ENCODE data around the gene CHST9.

The CHST9 gene

GRCh38 chr18:27075828-27076227 is 109.3 kb downstream of the CHST9 start:
- no peak for DNase-seq (ENCODE audit: extremely low spot score)
- ChIA-PET POLR2A (no interaction called here), CTCF (no interaction called here)
- TF ChIP-seq FOXM1 (IDR thresholded peaks at IDR 0.05; ENCODE audit: borderline replicate concordance) = no peak
- peak; percentile 87 for TF ChIP-seq PKNOX1 (IDR thresholded peaks at IDR 0.05)

GRCh38 chr18:27073404-27073830 is 111.7 kb downstream of the CHST9 start:
- no peak for DNase-seq (ENCODE audit: extremely low spot score)
- ChIA-PET POLR2A (no interaction called here), CTCF (interaction anchor here (0.5 kb wide), 1 partner anchor 246 kb away, joined by 3 read pairs; no protein-coding TSS in a partner anchor)
- TF ChIP-seq L3MBTL2 (conservative IDR thresholded peaks at IDR 0.05) (no peak), FOXA1 (IDR thresholded peaks at IDR 0.05) (no peak), CTBP1 (IDR thresholded peaks at IDR 0.05; ENCODE audit: borderline replicate concordance) (no peak), SUZ12 (IDR thresholded peaks at IDR 0.05) (no peak), SP1 (IDR thresholded peaks at IDR 0.05) (no peak), NFRKB (IDR thresholded peaks at IDR 0.05) (no peak), LEF1 (IDR thresholded peaks at IDR 0.05; ENCODE audit: borderline replicate concordance) (no peak), HDGF (IDR thresholded peaks at IDR 0.05; ENCODE audit: borderline replicate concordance) (no peak), BHLHE40 (IDR thresholded peaks at IDR 0.05; ENCODE audit: borderline replicate concordance) (no peak), ARNT (IDR thresholded peaks at IDR 0.05) (no peak), FOXK2 (IDR thresholded peaks at IDR 0.05) (no peak), TARDBP (IDR thresholded peaks at IDR 0.05) (no peak), ELF4 (IDR thresholded peaks at IDR 0.05) (no peak), PKNOX1 (IDR thresholded peaks at IDR 0.05) (no peak), FOXM1 (IDR thresholded peaks at IDR 0.05; ENCODE audit: borderline replicate concordance) (no peak), ZNF384 (IDR thresholded peaks at IDR 0.05) (no peak)

GRCh38 chr18:27064673-27065072 is 120.4 kb downstream of the CHST9 start:
- POLR2A ChIA-PET = no interaction called here
- TF ChIP-seq BHLHE40 (IDR thresholded peaks at IDR 0.05; ENCODE audit: borderline replicate concordance) = no peak
- no peak for TF ChIP-seq SUZ12 (IDR thresholded peaks at IDR 0.05)
- TF ChIP-seq NFRKB (IDR thresholded peaks at IDR 0.05) = no peak
- TF ChIP-seq FOXK2 (IDR thresholded peaks at IDR 0.05) = no peak
- TF ChIP-seq CTBP1 (IDR thresholded peaks at IDR 0.05; ENCODE audit: borderline replicate concordance) = no peak
- no peak for DNase-seq (ENCODE audit: extremely low spot score)
- CTCF ChIA-PET = no interaction called here

GRCh38 chr18:27062802-27063201 is 122.3 kb downstream of the CHST9 start:
- DNase-seq (ENCODE audit: extremely low spot score) = no peak
- CTCF ChIA-PET = no interaction called here
- TF ChIP-seq BHLHE40 (IDR thresholded peaks at IDR 0.05; ENCODE audit: borderline replicate concordance) (no peak), SP1 (IDR thresholded peaks at IDR 0.05) (no peak), FOXM1 (IDR thresholded peaks at IDR 0.05; ENCODE audit: borderline replicate concordance) (no peak), PKNOX1 (IDR thresholded peaks at IDR 0.05) (no peak), FOXK2 (IDR thresholded peaks at IDR 0.05) (no peak), LEF1 (IDR thresholded peaks at IDR 0.05; ENCODE audit: borderline replicate concordance) (no peak), ARNT (IDR thresholded peaks at IDR 0.05) (no peak), SUZ12 (IDR thresholded peaks at IDR 0.05) (no peak), ELF4 (IDR thresholded peaks at IDR 0.05) (no peak), NFRKB (IDR thresholded peaks at IDR 0.05) (no peak), HDGF (IDR thresholded peaks at IDR 0.05; ENCODE audit: borderline replicate concordance) (no peak), L3MBTL2 (conservative IDR thresholded peaks at IDR 0.05) (no peak)
- POLR2A ChIA-PET = no interaction called here

- no peak for TF ChIP-seq HDGF (IDR thresholded peaks at IDR 0.05; ENCODE audit: borderline replicate concordance)
- TF ChIP-seq FOXM1 (IDR thresholded peaks at IDR 0.05; ENCODE audit: borderline replicate concordance) = no peak
- no peak for TF ChIP-seq ARNT (IDR thresholded peaks at IDR 0.05)
- no peak for TF ChIP-seq TARDBP (IDR thresholded peaks at IDR 0.05)
- no peak for TF ChIP-seq ELF4 (IDR thresholded peaks at IDR 0.05)
- TF ChIP-seq NFRKB (IDR thresholded peaks at IDR 0.05) = no peak
- TF ChIP-seq SP1 (IDR thresholded peaks at IDR 0.05) = no peak
- TF ChIP-seq CTBP1 (IDR thresholded peaks at IDR 0.05; ENCODE audit: borderline replicate concordance) = no peak
- TF ChIP-seq ZNF384 (IDR thresholded peaks at IDR 0.05) = no peak
- TF ChIP-seq FOXA1 (IDR thresholded peaks at IDR 0.05) = no peak
- TF ChIP-seq SUZ12 (IDR thresholded peaks at IDR 0.05) = no peak
- TF ChIP-seq PKNOX1 (IDR thresholded peaks at IDR 0.05) = no peak
- no peak for TF ChIP-seq L3MBTL2 (conservative IDR thresholded peaks at IDR 0.05)
- no peak for TF ChIP-seq BHLHE40 (IDR thresholded peaks at IDR 0.05; ENCODE audit: borderline replicate concordance)
- TF ChIP-seq LEF1 (IDR thresholded peaks at IDR 0.05; ENCODE audit: borderline replicate concordance) = no peak
- TF ChIP-seq FOXK2 (IDR thresholded peaks at IDR 0.05) = no peak
- ChIA-PET CTCF (no interaction called here), POLR2A (no interaction called here)
- DNase-seq (ENCODE audit: extremely low spot score) = no peak
Observed at GRCh38 chr18:27061488-27062095, 123.5 kb downstream of the CHST9 start.

All from HEK293T (cell line).